Activated gamma-delta T cell treated with Interleukin-2 at 50 U/mL for 16 hours (primary cell): ENCODE results near the gene DHODH.
"Not testable (repeated sequence)": the region's sequence is repeated elsewhere in the genome, so short reads cannot be mapped to it uniquely, and the experiment has no call there.

Experiments used
- DNase-seq: peaks from one replicate; pipeline ENCODE4 v3.0.0-alpha.2; 2020

The DHODH gene

DNA sequence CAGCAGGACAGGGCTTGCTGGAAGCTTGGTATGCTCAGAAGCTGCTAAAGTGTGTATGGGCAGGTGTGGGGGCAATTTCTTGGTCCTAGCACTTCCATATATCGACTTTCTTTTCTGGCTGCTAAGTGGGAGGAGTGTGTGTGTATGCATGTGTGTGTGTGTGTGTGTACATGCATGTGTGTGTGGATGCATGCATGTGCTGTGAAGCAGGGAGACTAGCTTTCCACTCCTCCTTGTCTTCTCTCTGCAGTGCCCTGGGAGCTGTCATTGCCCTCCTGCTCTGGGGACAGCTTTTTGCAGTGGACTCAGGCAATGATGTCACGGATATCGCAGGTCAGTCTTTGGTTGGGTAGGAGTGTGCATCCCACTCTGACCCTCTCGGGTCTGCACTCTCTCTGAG is 47.4 kb downstream of the DHODH start:
- no peak for DNase-seq

DNA sequence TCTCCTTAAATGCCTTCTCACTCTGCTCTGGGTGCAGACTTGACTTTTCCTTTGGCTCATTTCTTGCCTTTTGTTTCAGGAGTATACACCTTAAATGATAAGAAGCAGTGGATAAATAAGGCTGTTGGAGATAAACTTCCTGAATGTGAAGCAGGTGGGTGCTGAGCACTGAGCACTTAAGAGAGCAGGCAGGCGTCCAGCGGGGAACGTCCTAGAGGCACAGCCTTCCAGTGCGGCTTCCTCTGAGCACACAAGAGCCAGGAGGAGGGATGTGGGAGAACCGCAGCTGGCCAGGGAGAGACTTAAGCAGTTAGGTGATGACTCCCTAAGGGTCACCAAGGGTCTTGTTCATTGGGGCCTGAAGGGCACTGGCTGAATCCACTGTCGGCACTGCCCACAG is 48.8 kb downstream of the DHODH start:
- not testable (repeated sequence) for DNase-seq

DNA sequence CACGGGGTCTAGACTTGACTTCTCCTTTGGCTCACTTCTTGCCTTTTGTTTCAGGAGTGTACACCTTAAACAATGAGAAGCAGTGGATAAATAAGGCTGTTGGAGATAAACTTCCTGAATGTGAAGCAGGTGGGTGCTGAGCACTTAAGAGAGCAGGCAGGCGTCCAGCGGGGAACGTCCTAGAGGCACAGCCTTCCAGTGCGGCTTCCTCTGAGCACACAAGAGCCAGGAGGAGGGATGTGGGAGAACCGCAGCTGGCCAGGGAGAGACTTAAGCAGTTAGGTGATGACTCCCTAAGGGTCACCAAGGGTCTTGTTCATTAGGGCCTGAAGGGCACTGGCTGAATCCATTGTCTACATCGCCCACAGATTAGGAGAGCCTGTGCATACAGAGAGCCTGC is 50.5 kb downstream of the DHODH start:
- DNase-seq = not testable (repeated sequence)

DNA sequence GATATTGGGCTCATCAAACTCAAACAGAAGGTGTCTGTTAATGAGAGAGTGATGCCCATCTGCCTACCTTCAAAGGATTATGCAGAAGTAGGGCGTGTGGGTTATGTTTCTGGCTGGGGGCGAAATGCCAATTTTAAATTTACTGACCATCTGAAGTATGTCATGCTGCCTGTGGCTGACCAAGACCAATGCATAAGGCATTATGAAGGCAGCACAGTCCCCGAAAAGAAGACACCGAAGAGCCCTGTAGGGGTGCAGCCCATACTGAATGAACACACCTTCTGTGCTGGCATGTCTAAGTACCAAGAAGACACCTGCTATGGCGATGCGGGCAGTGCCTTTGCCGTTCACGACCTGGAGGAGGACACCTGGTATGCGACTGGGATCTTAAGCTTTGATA is 51.9 kb downstream of the DHODH start:
- no peak for DNase-seq

DNA sequence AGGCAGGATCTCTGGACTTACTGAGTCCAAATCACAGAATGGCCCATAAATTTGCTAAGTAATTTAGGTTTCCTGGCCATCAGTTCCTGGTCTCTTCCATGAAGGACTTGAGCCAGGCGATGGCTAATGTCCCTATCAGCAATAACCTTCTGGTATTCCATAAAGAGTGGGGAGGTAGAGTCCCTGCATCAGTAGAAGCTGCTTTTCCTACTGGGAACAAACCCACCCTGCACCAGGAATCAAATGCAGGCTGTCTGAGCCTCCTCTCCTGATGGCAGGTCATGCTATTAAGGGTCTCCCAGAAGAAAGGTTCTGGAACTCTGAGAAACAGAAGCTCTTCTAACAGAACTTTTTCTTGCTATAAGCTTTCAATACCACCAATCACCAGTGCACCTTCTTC is 53.0 kb downstream of the DHODH start:
- no peak for DNase-seq

DNA sequence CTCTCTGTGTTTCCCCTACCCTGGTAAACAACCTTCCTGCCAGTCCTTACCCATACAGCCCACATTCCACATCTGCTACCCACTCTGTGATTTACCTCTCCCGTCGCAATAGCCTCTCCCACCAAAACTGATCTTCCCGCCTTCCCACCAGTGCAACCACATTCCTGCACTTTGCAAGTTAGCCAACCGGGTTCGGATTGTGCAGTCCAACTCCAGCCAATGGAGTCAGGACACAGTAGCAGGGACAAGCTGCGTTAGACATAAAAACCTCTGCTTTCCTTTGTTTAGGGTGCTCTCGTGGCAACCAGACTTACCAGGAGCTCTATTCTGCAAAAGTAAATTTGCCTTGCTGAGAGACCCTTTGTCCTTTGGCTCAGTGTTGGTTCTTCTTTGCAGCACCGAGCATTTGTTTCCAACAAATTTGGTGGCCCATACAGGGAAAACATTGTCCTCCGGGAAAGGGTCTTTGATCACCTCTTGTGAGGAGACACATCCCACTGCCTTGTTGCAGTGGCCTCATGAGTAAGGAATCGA is 55.9 kb downstream of the DHODH start:
- DNase-seq = no peak

DNA sequence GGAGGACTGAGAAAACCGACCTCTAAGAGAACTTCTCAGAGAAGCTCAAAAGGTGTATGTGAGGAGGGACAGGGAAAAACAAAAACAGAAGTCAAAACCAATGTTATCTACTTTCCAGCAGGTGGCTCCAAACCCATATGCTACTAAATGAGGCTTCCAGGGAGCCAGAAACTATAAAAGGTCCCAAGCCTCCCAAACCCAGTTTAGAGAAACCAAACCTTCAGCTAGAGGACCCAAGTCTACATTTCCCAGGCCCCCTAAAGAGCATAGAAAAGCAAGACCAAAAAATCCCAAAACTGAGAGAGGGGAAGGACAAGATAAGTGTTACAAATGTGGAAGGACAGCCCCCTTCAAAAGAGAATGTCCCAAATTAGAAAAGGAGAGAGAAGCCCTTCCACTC is 58.2 kb downstream of the DHODH start:
- no peak for DNase-seq

DNA sequence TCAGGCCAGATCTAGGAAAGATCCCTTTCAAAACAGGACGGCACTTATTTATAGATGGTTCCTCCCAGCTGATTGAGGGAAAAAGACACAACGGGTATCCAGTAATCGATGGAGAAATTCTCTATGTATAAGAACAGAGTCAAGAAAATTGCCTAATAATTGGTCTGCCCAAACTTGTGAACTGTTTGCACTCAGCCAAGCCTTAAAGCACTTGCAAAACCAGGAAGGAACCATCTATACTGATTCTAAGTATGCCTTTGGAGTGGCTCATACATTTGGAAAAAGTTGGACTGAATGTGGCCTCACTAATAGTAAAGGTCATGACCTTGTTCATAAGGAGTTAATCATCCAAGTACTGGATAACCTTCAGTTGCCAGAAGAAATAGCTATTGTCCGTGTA is 60.4 kb downstream of the DHODH start:
- DNase-seq = no peak

DNA sequence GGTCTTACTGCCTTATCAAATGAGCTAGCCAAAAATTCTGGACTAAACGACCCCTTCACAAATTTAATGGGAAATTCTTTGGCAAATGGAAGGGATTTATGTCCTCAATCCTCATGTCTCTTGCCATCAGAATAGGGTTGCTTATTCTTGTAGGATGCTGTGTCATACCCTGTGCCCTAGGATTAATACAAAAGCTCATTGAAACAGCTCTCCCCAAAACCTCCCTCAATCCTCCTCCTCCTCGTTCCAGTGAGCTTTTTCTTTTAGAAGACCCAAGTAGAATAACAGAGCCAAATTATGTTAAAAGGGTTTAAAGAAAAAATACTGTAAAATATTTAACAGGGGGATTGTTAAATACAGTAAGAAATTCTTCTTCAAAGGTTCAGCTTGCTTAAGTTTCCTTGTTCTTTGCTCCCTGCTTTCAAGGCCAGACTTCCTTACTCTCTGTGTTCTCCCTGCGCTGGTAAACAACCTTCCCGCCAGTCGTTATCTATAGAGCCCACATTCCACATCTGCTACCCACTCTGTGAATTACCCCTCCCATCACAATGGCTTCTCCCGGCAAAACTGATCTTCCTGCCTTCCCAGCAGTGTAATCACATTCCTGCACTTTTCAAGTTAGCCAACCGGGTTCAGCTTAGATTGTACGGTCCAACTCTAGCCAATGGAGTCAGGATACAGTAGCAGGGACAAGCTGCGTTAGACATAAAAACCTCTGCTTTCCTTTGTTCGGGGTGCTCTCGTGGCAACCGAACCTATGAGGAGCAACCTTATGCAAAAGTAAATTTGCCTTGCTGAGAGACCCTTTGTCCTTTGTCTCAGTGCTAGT is 64.2 kb downstream of the DHODH start:
- no peak for DNase-seq

DNA sequence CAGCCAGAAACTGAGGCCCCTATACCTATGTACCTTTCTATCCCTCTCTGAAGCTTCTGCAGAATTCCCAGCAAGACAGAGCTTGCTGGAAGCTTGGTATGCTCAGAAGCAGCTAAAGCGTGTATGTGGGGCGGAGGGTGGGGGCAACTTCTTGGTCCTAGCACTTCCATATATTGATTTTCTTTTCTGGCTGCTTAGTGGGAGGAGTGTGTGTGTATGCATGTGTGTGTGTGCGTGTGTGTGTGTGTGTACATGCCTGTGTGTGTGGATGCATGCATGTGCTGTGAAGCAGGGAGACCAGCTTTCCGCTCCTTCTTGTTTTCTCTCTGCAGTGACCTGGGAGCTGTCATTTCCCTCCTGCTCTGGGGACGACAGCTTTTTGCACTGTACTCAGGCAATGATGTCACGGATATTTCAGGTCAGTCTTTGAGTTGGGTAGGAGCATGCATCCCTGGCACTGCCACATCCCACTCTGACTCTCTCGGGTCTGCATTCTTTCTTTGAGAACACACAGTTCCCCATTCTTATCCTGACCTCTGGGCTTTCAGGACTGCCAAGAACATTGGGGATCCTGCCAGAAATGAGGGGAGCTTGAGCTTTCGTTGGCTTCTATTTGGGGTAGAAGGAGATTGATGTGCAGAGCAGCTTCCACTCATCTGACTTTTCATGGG is 65.2 kb downstream of the DHODH start:
- DNase-seq = no peak

DNA sequence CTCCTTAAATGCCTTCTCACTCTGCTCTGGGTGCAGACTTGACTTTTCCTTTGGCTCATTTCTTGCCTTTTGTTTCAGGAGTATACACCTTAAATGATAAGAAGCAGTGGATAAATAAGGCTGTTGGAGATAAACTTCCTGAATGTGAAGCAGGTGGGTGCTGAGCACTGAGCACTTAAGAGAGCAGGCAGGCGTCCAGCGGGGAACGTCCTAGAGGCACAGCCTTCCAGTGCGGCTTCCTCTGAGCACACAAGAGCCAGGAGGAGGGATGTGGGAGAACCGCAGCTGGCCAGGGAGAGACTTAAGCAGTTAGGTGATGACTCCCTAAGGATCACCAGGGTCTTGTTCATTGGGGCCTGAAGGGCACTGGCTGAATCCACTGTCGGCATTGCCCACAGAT is 66.5 kb downstream of the DHODH start:
- not testable (repeated sequence) for DNase-seq
